ENCODE data around the gene DQX1. TPM values are rescaled to one million over a fixed set of nuclear protein-coding genes. Genes with fewer than 3 reads are reported as not detected.

Gene DQX1
- total RNA-seq, 1 donor from 2014 or later: not detected

- no peak for DNase-seq
These were observed 5.6 kb upstream of the DQX1 start for GRCh38 chr2:74531666-74532065.

- DNase-seq: peak; percentile 61
These were observed 4.5 kb upstream of the DQX1 start for GRCh38 chr2:74530239-74531187.

- DNase-seq: peak; percentile 98
These were observed 3.6 kb upstream of the DQX1 start, which contains the start of the genes AUP1 and HTRA2 for GRCh38 chr2:74529357-74530238. TSS of gene AUP1 (minus strand) at chr2:74529706. CDS start at chr2:74529629, 77 bp downstream. TSS of gene HTRA2 (plus strand) at chr2:74529933. CDS start at chr2:74530007, 74 bp downstream.

GRCh38 chr2:74528600-74529356 is 2.7 kb upstream of the DQX1 start:
- DNase-seq: no peak

- DNase-seq: no peak
These were observed 1.7 kb upstream of the DQX1 start for GRCh38 chr2:74527741-74528140.

- no peak for DNase-seq
These were observed 709 bp upstream of the DQX1 start for GRCh38 chr2:74526649-74527230.

DNA sequence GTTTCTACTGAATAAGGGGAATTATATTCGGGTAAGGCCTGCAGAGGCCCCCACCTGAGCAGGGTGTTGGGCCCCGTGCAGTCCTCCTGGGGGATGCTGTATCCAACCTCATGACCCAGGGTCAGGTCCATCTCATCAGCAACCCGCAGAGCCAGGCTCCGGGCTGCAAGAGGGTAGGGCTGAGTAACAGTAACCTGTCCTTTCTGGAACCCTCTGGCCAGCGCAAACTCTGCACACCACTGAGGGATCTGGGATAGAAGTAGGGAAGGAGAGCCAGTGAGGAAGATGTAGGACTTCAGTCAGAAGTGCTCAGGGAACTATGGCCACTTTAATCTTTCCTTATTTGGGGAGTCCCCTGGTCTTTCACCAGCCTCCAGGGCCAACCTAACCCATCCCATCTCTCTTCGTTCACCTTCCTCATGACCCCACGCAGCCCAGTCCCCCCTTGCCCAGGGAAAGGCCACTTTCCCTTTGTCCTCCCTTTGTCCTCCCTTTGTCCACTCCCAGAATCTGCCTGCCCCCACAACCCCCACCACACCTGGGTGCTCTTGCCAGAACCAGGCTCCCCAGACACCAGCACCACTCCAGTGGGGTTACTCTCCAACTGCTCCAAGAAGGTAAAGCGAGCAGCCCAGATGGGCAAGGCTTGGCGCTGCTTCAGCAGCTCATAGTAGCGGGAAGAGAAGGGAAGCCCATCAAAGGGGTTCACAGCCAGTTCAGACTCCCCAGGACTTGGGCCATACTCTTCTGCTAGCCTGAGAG is 895 bp downstream of the DQX1 start:
- DNase-seq: no peak

DNA sequence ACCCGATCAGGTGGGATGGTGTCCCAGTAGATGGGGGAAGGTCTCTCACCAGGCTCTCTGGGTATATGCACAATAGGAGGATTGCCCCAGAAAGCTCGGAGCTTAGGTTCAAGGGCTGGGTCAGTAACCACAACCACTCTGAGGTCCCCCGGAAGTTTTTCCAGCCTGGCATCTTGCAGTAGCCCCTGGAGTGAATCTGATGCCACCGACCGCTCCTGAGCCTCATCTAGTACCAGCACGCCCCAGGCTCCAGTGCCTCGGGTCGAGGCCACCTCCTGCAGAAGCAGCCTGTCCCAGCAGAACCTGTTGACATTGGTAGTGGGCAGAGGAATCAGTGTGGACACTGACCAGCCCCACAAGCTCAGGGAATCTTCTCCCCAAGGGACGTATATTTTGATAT is 2.0 kb downstream of the DQX1 start:
- no peak for DNase-seq

- DNase-seq: no peak
These were observed 3.5 kb downstream of the DQX1 start for GRCh38 chr2:74522516-74522915.

GRCh38 chr2:74516650-74517049 is 9.4 kb downstream of the DQX1 start:
- DNase-seq: no peak

- peak; percentile 71 for DNase-seq
These were observed 9.9 kb downstream of the DQX1 start for GRCh38 chr2:74515981-74516633.

DNA sequence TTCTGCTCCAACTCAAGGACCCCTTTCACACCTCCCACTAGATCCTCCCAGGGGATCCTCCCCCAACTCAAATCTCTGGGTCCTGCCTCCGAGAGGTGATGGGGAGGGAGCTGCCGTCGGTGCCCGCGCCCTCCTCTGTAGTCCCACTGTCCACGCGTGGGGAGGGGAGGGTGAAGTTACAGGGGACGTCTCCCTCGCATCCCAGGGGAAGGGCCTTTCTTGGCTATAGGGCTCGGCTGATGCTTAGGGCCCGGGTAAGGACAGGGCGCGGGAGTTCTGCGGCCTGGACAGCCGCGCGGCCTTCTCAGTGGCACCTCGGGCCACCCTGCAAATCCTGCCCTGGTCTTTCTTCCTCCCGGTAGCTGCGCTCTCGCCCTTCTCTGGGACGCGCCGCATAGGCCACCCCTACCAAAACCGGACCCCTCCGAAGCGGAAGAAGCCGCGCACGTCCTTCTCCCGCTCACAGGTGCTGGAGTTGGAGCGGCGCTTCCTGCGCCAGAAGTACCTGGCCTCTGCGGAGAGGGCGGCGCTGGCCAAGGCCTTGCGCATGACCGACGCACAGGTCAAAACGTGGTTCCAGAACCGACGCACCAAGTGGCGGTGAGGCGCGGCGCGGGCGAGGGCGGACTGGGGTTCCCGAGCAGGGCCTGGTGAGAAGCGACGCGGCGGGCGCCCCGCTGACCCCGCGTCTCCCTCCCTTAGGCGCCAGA is 10.6 kb downstream of the DQX1 start:
- DNase-seq: no peak

- peak; percentile 9 for DNase-seq
These were observed 11.4 kb downstream of the DQX1 start, which contains the start of gene TLX2 for GRCh38 chr2:74514368-74515270. TSS of gene TLX2 (plus strand) at chr2:74514450. CDS start at chr2:74514807, 357 bp downstream.

- no peak for DNase-seq
These were observed 12.2 kb downstream of the DQX1 start for GRCh38 chr2:74513605-74514367.

DNA sequence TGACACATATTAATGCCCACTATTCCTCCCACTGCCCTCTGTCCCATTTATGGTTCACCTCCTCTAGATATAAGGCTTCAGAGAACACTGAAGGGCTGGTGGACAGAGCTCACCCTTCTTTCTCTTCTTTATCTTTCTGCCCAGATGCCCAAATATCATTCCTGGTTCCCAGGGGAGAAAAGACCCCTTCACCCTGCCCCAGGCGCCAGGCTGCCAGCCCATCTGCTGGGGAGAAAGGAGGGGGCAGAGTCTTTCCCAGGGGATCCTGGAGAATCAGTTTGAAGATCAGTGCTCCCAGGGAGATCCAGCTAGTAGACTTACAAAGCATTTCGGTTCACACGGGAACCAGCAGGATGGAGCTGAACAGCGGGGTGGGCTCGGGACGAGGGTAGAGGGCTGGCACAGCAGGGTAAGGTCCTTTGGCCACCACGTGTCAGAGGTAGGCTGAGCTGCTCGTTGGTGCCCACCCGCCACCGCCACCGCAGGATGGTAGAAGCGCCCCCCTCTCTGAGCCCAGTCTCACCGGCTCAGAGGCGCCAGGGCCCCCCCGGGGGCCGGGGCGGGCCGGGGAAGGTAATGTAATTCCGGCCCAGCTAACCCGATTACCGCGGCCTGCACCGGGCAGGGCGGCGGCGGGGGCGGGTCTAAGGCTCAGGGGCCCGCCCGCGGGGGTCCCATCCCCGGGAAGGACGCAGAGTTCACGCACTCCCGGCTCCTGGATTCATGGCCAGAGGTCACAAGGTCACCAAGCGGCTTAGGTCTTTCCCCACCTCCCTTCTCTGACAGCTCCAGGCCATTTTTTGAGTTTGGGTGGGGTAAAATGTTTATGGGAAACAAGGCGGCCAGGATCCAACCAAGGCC is 13.1 kb downstream of the DQX1 start:
- DNase-seq: no peak

DNA sequence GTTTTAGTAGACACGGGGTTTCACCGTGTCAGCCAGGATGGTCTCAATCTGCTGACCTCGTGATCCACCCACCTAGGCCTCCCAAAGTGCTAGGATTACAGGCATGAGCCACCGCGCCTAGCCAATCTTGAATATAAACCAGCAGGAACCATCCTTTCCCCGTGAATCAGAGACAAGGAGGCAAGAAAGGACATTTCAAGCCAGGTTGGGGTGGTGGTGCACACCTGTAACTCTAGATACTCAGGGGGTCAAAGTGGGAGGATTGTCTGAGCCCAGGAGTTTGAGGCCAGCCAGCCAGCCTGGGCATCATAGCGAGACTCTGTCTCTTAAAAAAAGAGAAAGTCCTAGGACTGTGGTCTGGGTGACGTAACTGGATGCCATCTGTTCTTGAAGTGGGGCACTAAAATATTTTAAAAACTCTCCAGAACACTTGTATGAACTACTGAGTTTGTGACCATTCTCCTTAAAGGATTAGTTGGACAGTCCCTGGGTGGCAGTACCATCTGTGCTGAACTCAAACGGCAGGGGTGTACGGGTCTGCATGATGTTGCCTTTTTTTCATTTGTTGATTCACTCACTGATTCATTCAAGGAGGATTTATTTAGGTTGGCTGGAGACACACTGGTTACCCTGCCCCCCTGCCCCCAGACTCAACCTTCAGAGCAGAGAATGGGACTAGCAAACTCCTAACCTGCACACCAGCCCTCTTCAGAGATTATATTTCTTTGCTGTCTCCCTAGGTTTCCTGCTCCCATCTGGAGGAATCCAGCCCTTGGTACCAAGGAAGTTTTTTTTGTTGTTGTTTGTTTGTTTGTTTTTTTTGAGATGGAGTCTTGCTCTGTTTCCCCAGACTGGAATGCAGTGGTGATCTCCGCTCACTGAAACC is 14.7 kb downstream of the DQX1 start:
- DNase-seq: no peak

Data from dermis blood vessel endothelial cell (primary cell).